Tibial nerve (tissue), 4 donors: Measurements from ENCODE around the gene ULK1. TPM values are rescaled to one million over a fixed set of nuclear protein-coding genes. Genes with fewer than 3 reads are reported as not detected.

Experiments used
- DNase-seq, 2 donors: peaks; one replicate each; pipeline ENCODE4 v3.0.0-alpha.2; 2019; ENCODE audit warnings: low spot score in 2 of 2
- H3K27ac ChIP-seq, 4 donors: fragments of 200-600 bp; sonication (generic) in 3 of 4; one replicate each; pipeline ENCODE4 v1.5.1; 2017 to 2019; ENCODE audit warnings: mild to moderate bottlenecking in 1 of 4
- H3K27me3 ChIP-seq, 2 donors: fragments of 200-600 bp; sonication (generic) in 1 of 2; one replicate each; pipeline versions ENCODE4 v1.5.1 to v1.6.0; 2017 to 2019
- H3K36me3 ChIP-seq, 3 donors: fragments of 200-600 bp; sonication (generic); one replicate each; pipeline ENCODE4 v1.5.1; 2018 to 2019
- H3K4me1 ChIP-seq, 4 donors: fragments of 200-600 bp; sonication (generic) in 3 of 4; one replicate each; pipeline ENCODE4 v1.5.1; 2017 to 2019
- H3K4me3 ChIP-seq, 4 donors: fragments of 200-600 bp; sonication (generic) in 3 of 4; one replicate each; pipeline ENCODE4 v1.5.1; 2017 to 2019; ENCODE audit warnings: mild to moderate bottlenecking in 1 of 4, moderate library complexity in 1 of 4
- H3K9me3 ChIP-seq, 4 donors: fragments of 200-600 bp; sonication (generic) in 3 of 4; one replicate each; pipeline ENCODE4 v1.5.1; 2017 to 2019
- EP300 ChIP-seq, 2 donors: sonication (generic); formaldehyde crosslinking; IDR thresholded peaks; one replicate each; pipeline ENCODE4 v1.6.1; 2017; ENCODE audit warnings: antibody characterized with exemption in 2 of 2, mild to moderate bottlenecking in 1 of 2
- POLR2A ChIP-seq, 2 donors: fragments of 450-650 bp; IDR thresholded peaks; one replicate each; pipeline ENCODE4 v1.6.1; 2017; ENCODE audit warnings: antibody characterized with exemption in 2 of 2, mild to moderate bottlenecking in 2 of 2, moderate library complexity in 2 of 2
- WGBS, 2 donors: methylation state at CpG; one replicate each; pipeline ENCODE4 v1.1.5; 2018; 5-methylcytosine and 5-hydroxymethylcytosine counted together
- total RNA-seq, 4 donors: library from RNA; depleted of rRNA; stranded (reverse); fragments of >200 nt; gene quantifications; one replicate each; pipeline ENCODE4 v1.1.0, GENCODE V29; 2016
- TF ChIP-seq, protein P1 (sequence below), 5 experiments: fragments of 200-600 bp in 3 of 5; fragments of 450-650 bp in 2 of 5; sonication (generic) in 3 of 5; IDR thresholded peaks; one replicate each; pipeline ENCODE4 v1.5.1; 2016 to 2019; ENCODE audit warnings: antibody characterized with exemption in 5 of 5, mild to moderate bottlenecking in 3 of 5, moderate library complexity in 2 of 5

ULK1 gene
- total RNA-seq, 4 donors from 2014 or later: 19.9 to 52.2 (median 38.0) TPM

DNA sequence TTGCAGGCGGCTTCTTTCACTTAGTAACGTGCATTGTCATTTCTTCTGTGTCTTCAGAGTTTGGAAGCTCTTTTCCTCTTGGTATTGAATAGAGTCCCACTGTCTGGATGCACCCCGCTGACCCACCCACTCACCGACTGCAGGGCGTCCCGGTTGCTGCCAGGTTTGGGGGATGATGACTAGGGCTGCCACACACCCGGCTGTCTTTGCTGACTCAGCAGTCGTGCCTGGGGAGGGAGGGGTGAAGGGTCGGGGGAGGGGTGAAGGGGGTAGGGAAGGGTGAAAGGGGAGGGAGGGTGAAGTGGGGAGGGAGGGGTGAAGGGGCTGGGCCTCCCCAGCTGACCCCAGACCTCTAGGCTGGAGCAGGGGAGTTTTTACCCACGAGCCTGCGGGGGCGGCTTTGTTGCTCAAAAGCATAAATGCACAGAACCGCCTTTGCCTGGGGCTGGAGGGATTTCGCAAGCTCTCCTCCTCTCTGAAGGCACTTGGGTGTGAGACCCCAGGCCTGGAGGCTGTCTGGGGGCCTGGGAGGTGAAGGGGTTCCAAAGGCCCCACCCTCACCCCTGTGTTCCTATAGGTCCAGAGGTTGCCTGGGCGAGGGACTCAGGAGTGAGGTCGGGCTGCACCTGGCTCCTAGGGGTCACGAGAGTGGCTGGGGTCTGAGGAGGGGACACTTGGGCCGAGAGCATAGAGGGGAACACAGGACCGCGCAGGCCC lies 31.3 kb upstream of the ULK1 start:
- no peak for TF ChIP-seq EP300 (IDR thresholded peaks at IDR 0.05)
- Histone ChIP-seq H3K27me3 (peaks cover 0 to 6% of the 10 kb centered on the region in 2 donors), H3K4me3 (no peak overlapping the region), H3K36me3 (no peaks in the 10 kb centered on the region), H3K9me3 (no peaks in the 10 kb centered on the region), H3K4me1 (peaks cover 0 to 20% (median 0%) of the 10 kb centered on the region in 4 donors), H3K27ac (no peak overlapping the region)
- no peak for DNase-seq
- WGBS, 2 donors: 28 to 35% methylated on average over 20 of the region's 20 CpGs

DNA sequence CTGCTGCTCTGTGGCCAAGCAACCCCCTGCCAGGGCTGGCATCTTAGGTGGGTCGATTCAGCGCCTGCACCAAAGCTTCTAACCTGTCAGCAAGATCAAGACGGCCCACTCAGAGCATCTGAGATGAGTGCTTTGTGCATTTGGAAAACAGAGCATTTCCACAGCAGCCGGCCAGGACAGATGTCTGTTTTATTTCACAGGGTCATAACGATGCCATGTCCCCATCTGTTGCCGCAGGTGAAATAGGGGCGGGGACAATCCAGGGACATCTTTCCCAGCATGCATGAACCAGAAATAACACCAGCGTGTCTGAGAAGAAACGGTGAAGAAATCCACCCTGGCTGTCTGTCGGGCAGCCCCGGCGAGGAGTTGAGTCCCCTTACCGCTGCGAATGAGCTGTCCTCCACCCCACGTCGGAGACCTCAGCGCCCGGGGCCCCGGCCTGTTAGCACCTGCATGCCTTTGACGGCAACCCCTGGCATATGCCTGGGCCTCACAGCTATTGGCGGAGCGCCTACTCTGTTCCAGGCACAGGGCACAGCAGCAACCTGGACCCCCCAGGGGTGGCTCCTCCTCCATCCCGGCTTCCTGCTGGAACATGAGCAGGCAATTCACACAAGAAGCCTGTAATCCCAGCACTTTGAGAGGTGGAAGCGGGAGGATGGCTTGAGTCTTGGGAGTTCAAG lies 30.6 kb upstream of the ULK1 start:
- H3K4me3 ChIP-seq: no peak overlapping the region
- no peak for DNase-seq
- H3K27me3 ChIP-seq: peaks cover 0 to 6% of the 10 kb centered on the region in 2 donors
- no peaks in the 10 kb centered on the region for H3K36me3 ChIP-seq
- WGBS, 2 donors: 68 to 72% methylated on average over 22 to 24 of the region's 24 CpGs
- no peaks in the 10 kb centered on the region for H3K9me3 ChIP-seq
- H3K27ac ChIP-seq: no peak overlapping the region
- TF ChIP-seq EP300 (IDR thresholded peaks at IDR 0.05) (no peak), POLR2A (IDR thresholded peaks at IDR 0.05) (no peak)
- TF ChIP-seq, protein P1, sequence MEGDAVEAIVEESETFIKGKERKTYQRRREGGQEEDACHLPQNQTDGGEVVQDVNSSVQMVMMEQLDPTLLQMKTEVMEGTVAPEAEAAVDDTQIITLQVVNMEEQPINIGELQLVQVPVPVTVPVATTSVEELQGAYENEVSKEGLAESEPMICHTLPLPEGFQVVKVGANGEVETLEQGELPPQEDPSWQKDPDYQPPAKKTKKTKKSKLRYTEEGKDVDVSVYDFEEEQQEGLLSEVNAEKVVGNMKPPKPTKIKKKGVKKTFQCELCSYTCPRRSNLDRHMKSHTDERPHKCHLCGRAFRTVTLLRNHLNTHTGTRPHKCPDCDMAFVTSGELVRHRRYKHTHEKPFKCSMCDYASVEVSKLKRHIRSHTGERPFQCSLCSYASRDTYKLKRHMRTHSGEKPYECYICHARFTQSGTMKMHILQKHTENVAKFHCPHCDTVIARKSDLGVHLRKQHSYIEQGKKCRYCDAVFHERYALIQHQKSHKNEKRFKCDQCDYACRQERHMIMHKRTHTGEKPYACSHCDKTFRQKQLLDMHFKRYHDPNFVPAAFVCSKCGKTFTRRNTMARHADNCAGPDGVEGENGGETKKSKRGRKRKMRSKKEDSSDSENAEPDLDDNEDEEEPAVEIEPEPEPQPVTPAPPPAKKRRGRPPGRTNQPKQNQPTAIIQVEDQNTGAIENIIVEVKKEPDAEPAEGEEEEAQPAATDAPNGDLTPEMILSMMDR (IDR thresholded peaks at IDR 0.05): no peak
- peaks cover 0 to 20% (median 0%) of the 10 kb centered on the region in 4 donors for H3K4me1 ChIP-seq

GRCh38 chr12:131864469-131864868 lies 30.0 kb upstream of the ULK1 start:
- H3K9me3 ChIP-seq: no peaks in the 10 kb centered on the region
- DNase-seq: no peak
- WGBS, 2 donors: 91 to 95% methylated on average over 8 of the region's 8 CpGs
- no peak overlapping the region for H3K4me3 ChIP-seq
- TF ChIP-seq POLR2A (IDR thresholded peaks at IDR 0.05) (no peak), EP300 (IDR thresholded peaks at IDR 0.05) (no peak)
- TF ChIP-seq, protein P1 (IDR thresholded peaks at IDR 0.05): no peak
- peaks cover 0 to 20% (median 0%) of the 10 kb centered on the region in 4 donors for H3K4me1 ChIP-seq
- H3K27me3 ChIP-seq: peaks cover 0 to 6% of the 10 kb centered on the region in 2 donors
- H3K27ac ChIP-seq: no peak overlapping the region
- H3K36me3 ChIP-seq: no peaks in the 10 kb centered on the region

DNA sequence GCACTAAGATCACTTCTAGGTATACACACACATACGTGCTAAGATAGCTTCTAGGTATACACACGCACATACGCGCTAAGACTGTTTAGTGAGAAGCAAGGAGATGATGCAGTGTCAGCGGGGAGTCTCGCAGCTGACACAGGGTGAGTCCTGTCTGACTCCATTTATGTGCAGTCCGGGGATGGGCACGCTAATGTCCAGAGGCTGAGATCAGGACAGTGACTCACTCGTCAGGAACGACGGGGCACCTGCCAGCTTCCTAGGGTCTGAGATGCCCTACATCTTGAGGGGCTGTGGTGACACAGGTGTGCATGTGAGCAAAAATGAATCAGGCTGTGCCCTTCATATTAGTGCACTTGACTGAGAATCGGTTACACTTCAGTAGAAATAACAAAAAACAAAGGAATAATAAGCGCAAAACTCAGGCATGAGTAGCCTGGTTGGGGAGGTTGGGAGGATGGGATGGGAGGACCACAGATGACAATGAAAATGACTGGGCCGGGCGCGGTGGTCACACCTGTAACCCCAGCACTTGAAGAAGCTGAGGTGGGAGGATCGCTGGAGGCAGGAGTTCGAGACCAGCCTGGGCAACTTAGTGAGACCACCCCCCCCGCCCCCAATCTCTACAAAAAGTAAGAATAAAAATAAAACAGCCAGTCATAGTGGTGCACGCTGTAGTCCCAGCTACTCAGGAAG lies 29.1 kb upstream of the ULK1 start:
- Histone ChIP-seq H3K27me3 (peaks cover 0 to 6% of the 10 kb centered on the region in 2 donors), H3K36me3 (no peaks in the 10 kb centered on the region), H3K4me3 (no peak overlapping the region), H3K27ac (no peak overlapping the region), H3K4me1 (peaks cover 0 to 18% (median 0%) of the 10 kb centered on the region in 4 donors), H3K9me3 (no peaks in the 10 kb centered on the region)
- TF ChIP-seq EP300 (IDR thresholded peaks at IDR 0.05): no peak
- TF ChIP-seq, protein P1 (IDR thresholded peaks at IDR 0.05): no peak
- TF ChIP-seq POLR2A (IDR thresholded peaks at IDR 0.05): no peak
- WGBS, 2 donors: 88 to 89% methylated on average over 20 of the region's 20 CpGs
- DNase-seq: no peak

GRCh38 chr12:131867471-131867870 lies 27.0 kb upstream of the ULK1 start:
- Histone ChIP-seq H3K27ac (no peak overlapping the region), H3K4me1 (peaks cover 0 to 11% (median 0%) of the 10 kb centered on the region in 4 donors), H3K9me3 (no peaks in the 10 kb centered on the region), H3K36me3 (no peaks in the 10 kb centered on the region), H3K4me3 (no peak overlapping the region), H3K27me3 (peaks cover 0 to 6% of the 10 kb centered on the region in 2 donors)
- no peak for DNase-seq
- TF ChIP-seq POLR2A (IDR thresholded peaks at IDR 0.05) (no peak), EP300 (IDR thresholded peaks at IDR 0.05) (no peak)
- TF ChIP-seq, protein P1 (IDR thresholded peaks at IDR 0.05): no peak
- WGBS, 2 donors: 83 to 87% methylated on average over 10 of the region's 10 CpGs
